SK-N-SH (cell line): ENCODE measurements around the gene FHOD3. TPM values are rescaled to one million over a fixed set of nuclear protein-coding genes. Genes with fewer than 3 reads are reported as not detected.

Source experiments
- CTCF ChIA-PET: fragments of 300-600, 350-600 bp; formaldehyde crosslinking; extraction: SDS; loops from one replicate; lab custom pipeline; 2021; lab: Yijun Ruan, JAX
- POLR2A ChIA-PET: fragments of 350-600 bp; sonication (Branson Sonifier 250); formaldehyde crosslinking; extraction: SDS; loops from one replicate; lab custom pipeline; 2020; ENCODE audit warnings: antibody characterized with exemption, inconsistent platforms; lab: Yijun Ruan, JAX
- DNase-seq: peaks from one replicate; pipeline ENCODE4 v3.0.0; 2012
- H2AFZ ChIP-seq: fragments of 200-600 bp; sonication (generic); 2 replicates; pipeline ENCODE4 v1.8.1; 2016; ENCODE audit warnings: antibody characterized with exemption, mild to moderate bottlenecking, low read depth
- H3F3A ChIP-seq: fragments of 200-600 bp; sonication (generic); replicated peaks from 2 replicates; pipeline ENCODE3; 2016; ENCODE audit warnings: antibody characterized with exemption, mild to moderate bottlenecking; ENCODE audit not compliant: insufficient read depth
- H3K27ac ChIP-seq, 2 experiments: fragments of 200-500 bp in 1 of 2; fragments of 200-600 bp in 1 of 2; sonication (Bioruptor generic) in 1 of 2; sonication (generic), shearing (Covaris generic) in 1 of 2; 2 replicates each; pipeline versions ENCODE4 v1.5.1 to v1.6.1; 2014 to 2016; ENCODE audit warnings: low read depth in 2 of 2, inconsistent platforms in 1 of 2, low read length in 1 of 2, mild to moderate bottlenecking in 1 of 2, mixed read lengths in 1 of 2
- H3K27me3 ChIP-seq: fragments of 200-600 bp; sonication (generic), shearing (Covaris generic); 2 replicates; pipeline ENCODE4 v1.6.1; 2016; ENCODE audit warnings: mixed run types; ENCODE audit not compliant: insufficient read depth
- H3K36me3 ChIP-seq, 2 experiments: fragments of 200-500 bp in 1 of 2; fragments of 200-600 bp in 1 of 2; sonication (Bioruptor generic) in 1 of 2; sonication (generic) in 1 of 2; replicated peaks in 1 of 2; 2 replicates each; pipeline versions ENCODE3 to v1.5.1; 2014 to 2016; ENCODE audit warnings: low read length in 1 of 2, mild to moderate bottlenecking in 1 of 2; ENCODE audit not compliant: insufficient read depth in 2 of 2, control insufficient read depth in 1 of 2
- H3K4me1 ChIP-seq, 2 experiments: fragments of 200-500 bp in 1 of 2; fragments of 200-600 bp in 1 of 2; sonication (Bioruptor generic) in 1 of 2; sonication (generic), shearing (Covaris generic) in 1 of 2; 2 replicates each; pipeline versions ENCODE4 v1.5.1 to v1.6.1; 2014 to 2016; ENCODE audit warnings: low read depth in 1 of 2, low read length in 1 of 2, mixed run types in 1 of 2; ENCODE audit not compliant: insufficient read depth in 2 of 2, control insufficient read depth in 1 of 2
- H3K4me2 ChIP-seq: fragments of 200-600 bp; sonication (generic), shearing (Covaris generic); 2 replicates; pipeline ENCODE4 v1.6.1; 2017; ENCODE audit warnings: mixed run types
- H3K4me3 ChIP-seq, 2 experiments: fragments of 200-500 bp in 1 of 2; fragments of 200-600 bp in 1 of 2; sonication (Bioruptor generic) in 1 of 2; sonication (generic), shearing (Covaris generic) in 1 of 2; 2 replicates each; pipeline versions ENCODE4 v1.5.1 to v1.8.1; 2014 to 2016; ENCODE audit warnings: low read depth in 2 of 2, inconsistent platforms in 1 of 2, low read length in 1 of 2, mild to moderate bottlenecking in 1 of 2, mixed read lengths in 1 of 2, moderate library complexity in 1 of 2
- H3K79me2 ChIP-seq: fragments of 200-600 bp; sonication (generic); 2 replicates; pipeline ENCODE4 v1.8.1; 2017; ENCODE audit warnings: mild to moderate bottlenecking; ENCODE audit not compliant: insufficient read depth
- H3K9ac ChIP-seq: fragments of 200-600 bp; sonication (generic); 2 replicates; pipeline ENCODE4 v1.6.1; 2017; ENCODE audit warnings: mixed run types
- H3K9me2 ChIP-seq: fragments of 200-600 bp; sonication (generic); 2 replicates; pipeline ENCODE4 v1.6.1; 2017; ENCODE audit warnings: mixed run types
- H3K9me3 ChIP-seq: fragments of 200-600 bp; sonication (generic); 2 replicates; pipeline ENCODE4 v1.6.1; 2017; ENCODE audit warnings: mixed run types, mild to moderate bottlenecking, moderate library complexity
- H4K20me1 ChIP-seq: fragments of 200-600 bp; sonication (generic); 2 replicates; pipeline ENCODE4 v1.6.1; 2017; ENCODE audit warnings: mild to moderate bottlenecking, mixed run types; ENCODE audit not compliant: insufficient read depth
- ELF1 ChIP-seq: IDR thresholded peaks from 2 replicates; pipeline ENCODE4 v1.4.0; 2012
- EP300 ChIP-seq, 2 experiments: IDR thresholded peaks; 2 replicates each; pipeline versions ENCODE4 v1.4.0 to v1.6.1; 2012; ENCODE audit warnings: borderline replicate concordance in 1 of 2, low read depth in 1 of 2, low read length in 1 of 2
- EZH2phosphoT487 ChIP-seq: fragments of 200-600 bp; sonication (generic); IDR thresholded peaks from 2 replicates; pipeline ENCODE4 v1.6.1; 2017; ENCODE audit warnings: low read depth, mixed run types, mild to moderate bottlenecking, antibody characterized with exemption, moderate library complexity, borderline replicate concordance
- FOXM1 ChIP-seq: IDR thresholded peaks from 2 replicates; pipeline ENCODE4 v1.4.0; 2012; ENCODE audit warnings: low read depth, mild to moderate bottlenecking
- GATA2 ChIP-seq: sonication (generic); formaldehyde crosslinking; IDR thresholded peaks from 2 replicates; pipeline ENCODE4 v1.5.0; 2020; ENCODE audit warnings: mild to moderate bottlenecking, missing genetic modification reagents
- MEF2A ChIP-seq: IDR thresholded peaks from 2 replicates; pipeline ENCODE4 v1.4.0; 2012; ENCODE audit warnings: low read depth, borderline replicate concordance
- MXI1 ChIP-seq: IDR thresholded peaks from 2 replicates; pipeline ENCODE4 v1.6.1; 2012; ENCODE audit warnings: mild to moderate bottlenecking, low read depth, low read length, improper control_type of control experiment
- RCOR1 ChIP-seq: fragments of 150-350 bp; IDR thresholded peaks from 2 replicates; pipeline ENCODE4 v1.6.1; 2017; ENCODE audit warnings: antibody characterized with exemption, low read length
- SMC3 ChIP-seq: IDR thresholded peaks from 2 replicates; pipeline ENCODE4 v1.6.1; 2012; ENCODE audit warnings: low read depth, low read length, improper control_type of control experiment
- TEAD4 ChIP-seq: IDR thresholded peaks from 2 replicates; pipeline ENCODE4 v1.4.0; 2012; ENCODE audit warnings: mild to moderate bottlenecking, borderline replicate concordance; ENCODE audit not compliant: insufficient read depth
- YY1 ChIP-seq: IDR thresholded peaks from 2 replicates; pipeline ENCODE4 v1.4.0; 2012; ENCODE audit warnings: low read depth, mild to moderate bottlenecking
- whole genome bisulfite sequencing: methylation state at CpG from one replicate; pipeline ENCODE4 v1.1.6; 2017; ENCODE audit warnings: low lambda C conversion rate; 5-methylcytosine and 5-hydroxymethylcytosine counted together
- polyA plus RNA-seq, 3 experiments: library from polyadenylated mRNA; depleted of rRNA; stranded (reverse); fragments of >200 nt; gene quantifications; 2 replicates each; pipeline ENCODE4 v1.2.3, GENCODE V29; 2012
- TF ChIP-seq, protein P1 (sequence below): fragments of 150-350 bp; IDR thresholded peaks from 2 replicates; pipeline ENCODE4 v1.6.1; 2017; ENCODE audit warnings: antibody characterized with exemption, low read length, low read depth, borderline replicate concordance
- TF ChIP-seq, protein P2 (sequence below): IDR thresholded peaks from 2 replicates; pipeline ENCODE4 v1.4.0; 2012; ENCODE audit warnings: low read depth, borderline replicate concordance
- TF ChIP-seq, protein P3 (sequence below): IDR thresholded peaks from 2 replicates; pipeline ENCODE4 v1.4.0; 2012; ENCODE audit warnings: low read depth, borderline replicate concordance
- TF ChIP-seq, protein P4 (sequence below): fragments of 200-600 bp; sonication (generic); IDR thresholded peaks from 2 replicates; pipeline ENCODE4 v1.6.1; 2017; ENCODE audit warnings: antibody characterized with exemption, mild to moderate bottlenecking, moderate library complexity
- TF ChIP-seq, protein P5 (sequence below): IDR thresholded peaks from 2 replicates; pipeline ENCODE4 v1.6.1; 2012; ENCODE audit warnings: mild to moderate bottlenecking, low read depth, low read length, moderate library complexity

Gene FHOD3
- polyA plus RNA-seq, 1 of the 3 experiments (the other 2 are of a cell fraction): 10.9 TPM

DNA sequence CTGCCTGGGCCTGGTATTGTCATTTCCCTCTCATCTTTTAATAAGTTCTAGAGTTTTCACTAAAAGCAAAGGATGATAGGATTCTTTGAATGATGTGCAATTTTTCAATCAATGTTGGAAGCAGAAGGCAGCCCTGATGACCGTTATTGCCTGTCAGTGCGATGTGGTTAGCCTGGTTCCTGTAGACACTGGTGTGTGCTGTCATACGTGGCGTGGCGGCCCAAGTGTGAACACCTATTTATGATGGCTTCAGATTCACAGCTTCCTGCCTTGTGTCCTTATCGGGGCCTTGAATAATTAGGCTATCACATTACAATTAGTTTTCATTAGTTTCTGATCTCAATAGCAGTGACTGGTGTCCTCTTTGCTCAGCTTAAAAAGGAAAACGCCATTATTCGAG, 312.7 kb downstream of the FHOD3 start (continued):
- TF ChIP-seq, protein P1, sequence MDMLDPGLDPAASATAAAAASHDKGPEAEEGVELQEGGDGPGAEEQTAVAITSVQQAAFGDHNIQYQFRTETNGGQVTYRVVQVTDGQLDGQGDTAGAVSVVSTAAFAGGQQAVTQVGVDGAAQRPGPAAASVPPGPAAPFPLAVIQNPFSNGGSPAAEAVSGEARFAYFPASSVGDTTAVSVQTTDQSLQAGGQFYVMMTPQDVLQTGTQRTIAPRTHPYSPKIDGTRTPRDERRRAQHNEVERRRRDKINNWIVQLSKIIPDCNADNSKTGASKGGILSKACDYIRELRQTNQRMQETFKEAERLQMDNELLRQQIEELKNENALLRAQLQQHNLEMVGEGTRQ: no peak
- no peak for TF ChIP-seq EZH2phosphoT487

DNA sequence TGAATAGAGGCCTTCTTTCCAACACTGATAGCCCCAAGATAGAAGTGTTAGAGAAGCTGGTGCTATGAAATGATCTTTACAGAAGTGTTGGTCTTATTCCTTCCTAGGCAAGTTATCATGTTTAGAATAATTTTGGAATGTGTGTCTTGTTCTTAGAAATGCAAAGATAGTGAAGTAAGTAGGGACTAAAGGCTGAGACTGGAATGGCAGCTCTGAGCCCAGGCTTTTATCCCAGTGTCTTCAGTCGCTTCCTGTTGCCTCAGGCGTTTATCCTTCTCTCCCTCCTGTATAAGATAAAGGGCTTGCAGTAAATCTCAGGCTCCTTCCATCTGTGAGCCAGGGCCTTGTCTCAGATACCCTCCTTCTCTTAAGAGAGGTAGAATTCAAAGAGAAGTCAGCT, 313.1 kb downstream of the FHOD3 start:
- no peak overlapping the region for H3K4me3 ChIP-seq
- no peaks in the 10 kb centered on the region for H3K9me3 ChIP-seq
- no peak for TF ChIP-seq TEAD4
- TF ChIP-seq RCOR1: no peak
- TF ChIP-seq EP300 (IDR thresholded peaks at IDR 0.05; ENCODE audit: borderline replicate concordance in 1 of 2, low read depth in 1 of 2, low read length in 1 of 2): no peak
- TF ChIP-seq, protein P2, sequence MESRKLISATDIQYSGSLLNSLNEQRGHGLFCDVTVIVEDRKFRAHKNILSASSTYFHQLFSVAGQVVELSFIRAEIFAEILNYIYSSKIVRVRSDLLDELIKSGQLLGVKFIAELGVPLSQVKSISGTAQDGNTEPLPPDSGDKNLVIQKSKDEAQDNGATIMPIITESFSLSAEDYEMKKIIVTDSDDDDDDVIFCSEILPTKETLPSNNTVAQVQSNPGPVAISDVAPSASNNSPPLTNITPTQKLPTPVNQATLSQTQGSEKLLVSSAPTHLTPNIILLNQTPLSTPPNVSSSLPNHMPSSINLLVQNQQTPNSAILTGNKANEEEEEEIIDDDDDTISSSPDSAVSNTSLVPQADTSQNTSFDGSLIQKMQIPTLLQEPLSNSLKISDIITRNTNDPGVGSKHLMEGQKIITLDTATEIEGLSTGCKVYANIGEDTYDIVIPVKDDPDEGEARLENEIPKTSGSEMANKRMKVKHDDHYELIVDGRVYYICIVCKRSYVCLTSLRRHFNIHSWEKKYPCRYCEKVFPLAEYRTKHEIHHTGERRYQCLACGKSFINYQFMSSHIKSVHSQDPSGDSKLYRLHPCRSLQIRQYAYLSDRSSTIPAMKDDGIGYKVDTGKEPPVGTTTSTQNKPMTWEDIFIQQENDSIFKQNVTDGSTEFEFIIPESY: no peak
- no peak for TF ChIP-seq GATA2
- no peak for TF ChIP-seq ELF1
- no peak overlapping the region for H3K4me2 ChIP-seq
- H3K9me2 ChIP-seq: no peaks in the 10 kb centered on the region
- peaks cover 0 to 9% of the 10 kb centered on the region in 2 experiments for H3K36me3 ChIP-seq
- no peaks in the 10 kb centered on the region for H3F3A ChIP-seq
- H3K27ac ChIP-seq: no peak overlapping the region
- DNase-seq: no peak
- H3K9ac ChIP-seq: no peak overlapping the region
- no peaks in the 10 kb centered on the region for H3K79me2 ChIP-seq
- no peak overlapping the region for H2AFZ ChIP-seq
- ChIA-PET POLR2A (no interaction called here), CTCF (no interaction called here)
- H4K20me1 ChIP-seq: no peaks in the 10 kb centered on the region
- peaks cover 0 to under 1% of the 10 kb centered on the region in 2 experiments; a peak in 1 of 4 replicates for H3K4me1 ChIP-seq
- H3K27me3 ChIP-seq: no peaks in the 10 kb centered on the region
- 87% methylated on average over 2 of the region's 2 CpGs for WGBS

DNA sequence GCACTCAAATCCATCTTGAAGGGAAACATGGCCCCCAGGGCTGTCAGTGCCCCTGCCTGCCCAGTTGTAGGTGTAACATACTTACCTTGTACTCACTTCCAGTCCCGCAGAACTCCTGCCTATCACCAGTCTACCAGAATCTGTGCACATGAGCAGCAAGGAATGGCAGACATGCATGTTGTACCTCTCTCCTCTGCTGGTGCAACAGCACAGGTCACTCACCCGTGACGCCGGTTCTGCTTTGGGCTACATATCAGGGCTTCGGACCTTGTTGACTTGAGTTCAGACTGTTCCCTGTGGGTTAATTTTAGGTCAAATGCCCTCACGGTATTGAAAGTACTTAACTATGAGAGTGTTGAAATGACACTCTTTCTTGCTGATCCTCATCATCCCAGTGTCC, 315.6 kb downstream of the FHOD3 start:
- Histone ChIP-seq H3K36me3 (peaks cover 0 to 9% of the 10 kb centered on the region in 2 experiments), H3K9me2 (no peaks in the 10 kb centered on the region), H3K27me3 (no peaks in the 10 kb centered on the region), H3K4me2 (no peak overlapping the region), H3K9me3 (no peaks in the 10 kb centered on the region), H4K20me1 (no peaks in the 10 kb centered on the region), H3F3A (no peaks in the 10 kb centered on the region), H3K4me1 (peaks cover 0 to 7% of the 10 kb centered on the region in 2 experiments; a peak in 2 of 4 replicates), H2AFZ (no peak overlapping the region), H3K27ac (no peak overlapping the region), H3K79me2 (no peaks in the 10 kb centered on the region), H3K4me3 (no peak overlapping the region), H3K9ac (no peak overlapping the region)
- TF ChIP-seq ELF1 (no peak), EZH2phosphoT487 (no peak), MXI1 (no peak), SMC3 (no peak), GATA2 (no peak), YY1 (no peak), FOXM1 (no peak), MEF2A (no peak)
- TF ChIP-seq, protein P3, sequence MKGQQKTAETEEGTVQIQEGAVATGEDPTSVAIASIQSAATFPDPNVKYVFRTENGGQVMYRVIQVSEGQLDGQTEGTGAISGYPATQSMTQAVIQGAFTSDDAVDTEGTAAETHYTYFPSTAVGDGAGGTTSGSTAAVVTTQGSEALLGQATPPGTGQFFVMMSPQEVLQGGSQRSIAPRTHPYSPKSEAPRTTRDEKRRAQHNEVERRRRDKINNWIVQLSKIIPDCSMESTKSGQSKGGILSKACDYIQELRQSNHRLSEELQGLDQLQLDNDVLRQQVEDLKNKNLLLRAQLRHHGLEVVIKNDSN: no peak
- TF ChIP-seq, protein P4, sequence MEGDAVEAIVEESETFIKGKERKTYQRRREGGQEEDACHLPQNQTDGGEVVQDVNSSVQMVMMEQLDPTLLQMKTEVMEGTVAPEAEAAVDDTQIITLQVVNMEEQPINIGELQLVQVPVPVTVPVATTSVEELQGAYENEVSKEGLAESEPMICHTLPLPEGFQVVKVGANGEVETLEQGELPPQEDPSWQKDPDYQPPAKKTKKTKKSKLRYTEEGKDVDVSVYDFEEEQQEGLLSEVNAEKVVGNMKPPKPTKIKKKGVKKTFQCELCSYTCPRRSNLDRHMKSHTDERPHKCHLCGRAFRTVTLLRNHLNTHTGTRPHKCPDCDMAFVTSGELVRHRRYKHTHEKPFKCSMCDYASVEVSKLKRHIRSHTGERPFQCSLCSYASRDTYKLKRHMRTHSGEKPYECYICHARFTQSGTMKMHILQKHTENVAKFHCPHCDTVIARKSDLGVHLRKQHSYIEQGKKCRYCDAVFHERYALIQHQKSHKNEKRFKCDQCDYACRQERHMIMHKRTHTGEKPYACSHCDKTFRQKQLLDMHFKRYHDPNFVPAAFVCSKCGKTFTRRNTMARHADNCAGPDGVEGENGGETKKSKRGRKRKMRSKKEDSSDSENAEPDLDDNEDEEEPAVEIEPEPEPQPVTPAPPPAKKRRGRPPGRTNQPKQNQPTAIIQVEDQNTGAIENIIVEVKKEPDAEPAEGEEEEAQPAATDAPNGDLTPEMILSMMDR: no peak
- TF ChIP-seq, protein P5, sequence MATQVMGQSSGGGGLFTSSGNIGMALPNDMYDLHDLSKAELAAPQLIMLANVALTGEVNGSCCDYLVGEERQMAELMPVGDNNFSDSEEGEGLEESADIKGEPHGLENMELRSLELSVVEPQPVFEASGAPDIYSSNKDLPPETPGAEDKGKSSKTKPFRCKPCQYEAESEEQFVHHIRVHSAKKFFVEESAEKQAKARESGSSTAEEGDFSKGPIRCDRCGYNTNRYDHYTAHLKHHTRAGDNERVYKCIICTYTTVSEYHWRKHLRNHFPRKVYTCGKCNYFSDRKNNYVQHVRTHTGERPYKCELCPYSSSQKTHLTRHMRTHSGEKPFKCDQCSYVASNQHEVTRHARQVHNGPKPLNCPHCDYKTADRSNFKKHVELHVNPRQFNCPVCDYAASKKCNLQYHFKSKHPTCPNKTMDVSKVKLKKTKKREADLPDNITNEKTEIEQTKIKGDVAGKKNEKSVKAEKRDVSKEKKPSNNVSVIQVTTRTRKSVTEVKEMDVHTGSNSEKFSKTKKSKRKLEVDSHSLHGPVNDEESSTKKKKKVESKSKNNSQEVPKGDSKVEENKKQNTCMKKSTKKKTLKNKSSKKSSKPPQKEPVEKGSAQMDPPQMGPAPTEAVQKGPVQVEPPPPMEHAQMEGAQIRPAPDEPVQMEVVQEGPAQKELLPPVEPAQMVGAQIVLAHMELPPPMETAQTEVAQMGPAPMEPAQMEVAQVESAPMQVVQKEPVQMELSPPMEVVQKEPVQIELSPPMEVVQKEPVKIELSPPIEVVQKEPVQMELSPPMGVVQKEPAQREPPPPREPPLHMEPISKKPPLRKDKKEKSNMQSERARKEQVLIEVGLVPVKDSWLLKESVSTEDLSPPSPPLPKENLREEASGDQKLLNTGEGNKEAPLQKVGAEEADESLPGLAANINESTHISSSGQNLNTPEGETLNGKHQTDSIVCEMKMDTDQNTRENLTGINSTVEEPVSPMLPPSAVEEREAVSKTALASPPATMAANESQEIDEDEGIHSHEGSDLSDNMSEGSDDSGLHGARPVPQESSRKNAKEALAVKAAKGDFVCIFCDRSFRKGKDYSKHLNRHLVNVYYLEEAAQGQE: no peak
- ChIA-PET POLR2A (no interaction called here), CTCF (no interaction called here)
- DNase-seq: no peak
- WGBS: 93% methylated on average over 6 of the region's 6 CpGs
